K562 (cell line): ENCODE measurements around the gene STUM. TPM values are rescaled to one million over a fixed set of nuclear protein-coding genes. Genes with fewer than 3 reads are reported as not detected.

Experiments used
- CREM ChIP-seq: IDR thresholded peaks from 2 replicates; pipeline ENCODE4 v1.6.1; 2014; ENCODE audit warnings: antibody characterized with exemption, low read depth
- FOSL1 ChIP-seq: fragments of 200-800 bp; sonication (Bioruptor generic); conservative IDR thresholded peaks from 2 replicates; pipeline ENCODE4 v1.6.1; 2016; ENCODE audit warnings: missing genetic modification characterization, missing compliant biosample characterization
- GABPB2 ChIP-seq: fragments of 250-450 bp; sonication (Bioruptor Pico); conservative IDR thresholded peaks from 2 replicates; pipeline ENCODE4 v1.5.1; 2021; ENCODE audit warnings: mild to moderate bottlenecking
- ID3 ChIP-seq, 2 experiments: fragments of 250-450 bp in 1 of 2; fragments of 450-650 bp in 1 of 2; sonication (Bioruptor Pico) in 1 of 2; IDR thresholded peaks; 2 replicates each; pipeline versions ENCODE4 v1.6.1 to v1.8.0; 2016 to 2021; ENCODE audit warnings: mild to moderate bottlenecking in 2 of 2, moderate library complexity in 2 of 2, missing compliant biosample characterization in 1 of 2, missing genetic modification characterization in 1 of 2
- JUN ChIP-seq, 2 experiments: sonication (generic) in 1 of 2; formaldehyde crosslinking in 1 of 2; IDR thresholded peaks; 2 replicates each; pipeline versions ENCODE4 v1.6.1 to v1.8.0; 2012 to 2022; ENCODE audit warnings: borderline replicate concordance in 2 of 2, mild to moderate bottlenecking in 2 of 2, improper control_type of control experiment in 1 of 2, low read depth in 1 of 2, low read length in 1 of 2, missing genetic modification reagents in 1 of 2
- KDM4B ChIP-seq, 2 experiments: fragments of 450-650 bp in 1 of 2; sonication (generic) in 1 of 2; IDR thresholded peaks; 2 replicates each; pipeline ENCODE4 v1.6.1; 2016 to 2017; ENCODE audit warnings: borderline replicate concordance in 2 of 2, antibody characterized with exemption in 1 of 2, low read depth in 1 of 2, mild to moderate bottlenecking in 1 of 2
- KLF10 ChIP-seq: fragments of 250-450 bp; sonication (Bioruptor Pico); IDR thresholded peaks from 2 replicates; pipeline ENCODE4 v1.6.1; 2021; ENCODE audit warnings: matching md5 sums
- L3MBTL2 ChIP-seq: fragments of 450-650 bp; IDR thresholded peaks from 2 replicates; pipeline ENCODE4 v1.6.1; 2016; ENCODE audit warnings: mild to moderate bottlenecking, moderate library complexity
- LCOR ChIP-seq: sonication (generic); formaldehyde crosslinking; IDR thresholded peaks from 2 replicates; pipeline ENCODE4 v1.8.0; 2022; ENCODE audit warnings: mild to moderate bottlenecking, missing genetic modification reagents
- MYNN ChIP-seq, 2 experiments: sonication (generic); formaldehyde crosslinking in 1 of 2; IDR thresholded peaks; 2 replicates each; pipeline versions ENCODE4 v1.5.0 to v1.6.1; 2016 to 2020; ENCODE audit warnings: antibody characterized with exemption in 1 of 2, missing genetic modification reagents in 1 of 2
- RAD21 ChIP-seq, 2 experiments: fragments of 250-450 bp in 1 of 2; fragments of 450-650 bp in 1 of 2; sonication (Bioruptor Pico) in 1 of 2; formaldehyde crosslinking in 1 of 2; IDR thresholded peaks in 1 of 2; conservative IDR thresholded peaks in 1 of 2; 2 replicates each; pipeline versions ENCODE4 v1.4.0 to v1.8.0; 2020 to 2022; ENCODE audit warnings: mild to moderate bottlenecking in 2 of 2, moderate library complexity in 1 of 2
- RAD51 ChIP-seq: fragments of 450-650 bp; IDR thresholded peaks from 2 replicates; pipeline ENCODE4 v1.7.1; 2016; ENCODE audit warnings: low read depth, mild to moderate bottlenecking, borderline replicate concordance
- RNF2 ChIP-seq: sonication (generic); IDR thresholded peaks from 2 replicates; pipeline ENCODE4 v1.6.1; 2016
- SRF ChIP-seq, 2 experiments: fragments of 250-450, 450-650 bp in 1 of 2; sonication (Bioruptor Pico) in 1 of 2; sonication (generic) in 1 of 2; formaldehyde crosslinking; IDR thresholded peaks; 2 replicates each; pipeline versions ENCODE4 v1.5.0 to v1.5.1; 2020 to 2022; ENCODE audit warnings: mild to moderate bottlenecking in 1 of 2, missing genetic modification reagents in 1 of 2
- TEAD4 ChIP-seq, 2 experiments: sonication (generic) in 1 of 2; formaldehyde crosslinking in 1 of 2; IDR thresholded peaks; 2 replicates each; pipeline versions ENCODE4 v1.6.1 to v1.8.0; 2012 to 2022; ENCODE audit warnings: borderline replicate concordance in 1 of 2, inconsistent platforms in 1 of 2, low read length in 1 of 2, mild to moderate bottlenecking in 1 of 2, missing genetic modification reagents in 1 of 2
- USF2 ChIP-seq: sonication (generic); formaldehyde crosslinking; IDR thresholded peaks from 2 replicates; pipeline ENCODE4 v1.5.0; 2020; ENCODE audit warnings: missing genetic modification reagents
- ZKSCAN8 ChIP-seq: fragments of 200-800 bp; sonication (Bioruptor generic); IDR thresholded peaks from 2 replicates; pipeline ENCODE4 v1.6.1; 2016; ENCODE audit warnings: missing genetic modification characterization, missing compliant biosample characterization
- ZNF408 ChIP-seq: fragments of 250-450 bp; sonication (Bioruptor Pico); IDR thresholded peaks from 2 replicates; pipeline ENCODE4 v1.4.0; 2020; ENCODE audit warnings: low read depth, mild to moderate bottlenecking, moderate library complexity
- polyA plus RNA-seq, 8 experiments: library from polyadenylated mRNA; depleted of rRNA in 4 of 8; stranded (reverse) in 5 of 8; unstranded in 3 of 8; fragments of >200 nt; fragmentation: Nextera tagmentation in 2 of 8; fragmentation: Illumina TruSeq in 1 of 8; extraction: Ambion mirVana in 2 of 8; extraction: Trizol in 1 of 8; gene quantifications; 2 replicates each; pipeline versions ENCODE4 v1.2.1 to v1.2.3, GENCODE V29; 2011 to 2014; ENCODE audit warnings: inconsistent platforms in 1 of 8, missing spikeins in 1 of 8
- total RNA-seq, 7 experiments: library from RNA; depleted of rRNA in 6 of 7; stranded (reverse); fragments of >200 nt in 6 of 7; fragmentation: Illumina TruSeq in 2 of 7; extraction: Trizol in 2 of 7; gene quantifications; 2 replicates each; pipeline versions ENCODE4 v1.2.1 to v1.2.3, GENCODE V29; 2011 to 2021; ENCODE audit warnings: low replicate concordance in 1 of 7
- TF ChIP-seq, protein P1 (sequence below): sonication (generic); formaldehyde crosslinking; IDR thresholded peaks from 2 replicates; pipeline ENCODE4 v1.8.1; 2023; ENCODE audit warnings: mild to moderate bottlenecking, missing genetic modification reagents, moderate library complexity
- TF ChIP-seq, protein P2 (sequence below): sonication (generic); formaldehyde crosslinking; IDR thresholded peaks from 2 replicates; pipeline ENCODE4 v1.8.1; 2022; ENCODE audit warnings: missing genetic modification reagents
- TF ChIP-seq, protein P3 (sequence below), 2 experiments: fragments of 450-650 bp; conservative IDR thresholded peaks; 2 replicates each; pipeline ENCODE4 v1.6.1; 2017; ENCODE audit warnings: mild to moderate bottlenecking in 2 of 2, moderate library complexity in 2 of 2

Gene STUM
- total and polyA plus RNA-seq, 9 of the 15 experiments (the other 6 are each of a cell fraction or from before 2014, with no cell fraction given): not detected

DNA sequence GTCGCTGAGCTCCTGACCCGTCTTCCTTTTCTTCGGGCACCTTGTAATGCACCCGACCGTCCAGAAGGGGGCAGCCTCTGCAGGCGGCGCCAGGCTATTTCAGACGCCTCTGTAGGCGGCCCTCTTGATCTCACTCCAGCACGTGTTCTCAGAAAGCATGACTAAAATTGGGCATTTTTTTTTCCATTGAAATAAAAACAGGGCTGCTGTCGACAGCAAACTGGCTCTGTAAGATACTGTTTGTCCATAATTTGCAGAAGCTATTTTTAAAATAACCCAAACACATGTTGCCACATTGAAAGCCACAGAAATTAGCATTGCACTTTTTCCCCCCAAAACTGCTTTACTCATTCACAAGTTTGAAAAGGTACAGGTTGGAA, 78.0 kb downstream of the STUM start (continued):
- TF ChIP-seq USF2 (CRISPR knock-in tag) (peak; percentile 74), GABPB2 (CRISPR knock-in tag) (no peak), SRF (CRISPR knock-in tag; IDR thresholded peaks at IDR 0.05) (peak in 1 of 2 experiments; percentile 53; a peak in 1 of 4 replicates), KDM4B (IDR thresholded peaks at IDR 0.05; ENCODE audit: borderline replicate concordance in 2 of 2, low read depth in 1 of 2) (no peak), RAD21 (CRISPR knock-in tag; conservative IDR thresholded peaks at IDR 0.05 in 1 of 2, IDR thresholded peaks at IDR 0.05 in 1 of 2) (peak; percentile 60 to 80), ZNF408 (no peak), RNF2 (no peak), CREM (peak; percentile 35; the same call in 1 of the 2 replicates), FOSL1 (tag) (no peak), KLF10 (CRISPR knock-in tag) (no peak), JUN (IDR thresholded peaks at IDR 0.05; ENCODE audit: borderline replicate concordance, low read depth, low read length) (peak; percentile 34; the same call in 1 of the 2 replicates), JUN (CRISPR knock-in tag; IDR thresholded peaks at IDR 0.05; ENCODE audit: borderline replicate concordance) (no peak), ID3 (CRISPR knock-in tag; IDR thresholded peaks at IDR 0.05) (no peak), ID3 (tag; IDR thresholded peaks at IDR 0.05) (no peak), L3MBTL2 (peak; percentile 99), MYNN (IDR thresholded peaks at IDR 0.05) (no peak), MYNN (CRISPR knock-in tag; IDR thresholded peaks at IDR 0.05) (no peak), TEAD4 (IDR thresholded peaks at IDR 0.05; ENCODE audit: low read length) (peak; percentile 35; the same call in 1 of the 2 replicates), TEAD4 (CRISPR knock-in tag; IDR thresholded peaks at IDR 0.05; ENCODE audit: borderline replicate concordance) (no peak), ZKSCAN8 (no peak), LCOR (peak; percentile 62; the same call in 1 of the 2 replicates), RAD51 (peak; percentile 41)
- TF ChIP-seq, protein P1, sequence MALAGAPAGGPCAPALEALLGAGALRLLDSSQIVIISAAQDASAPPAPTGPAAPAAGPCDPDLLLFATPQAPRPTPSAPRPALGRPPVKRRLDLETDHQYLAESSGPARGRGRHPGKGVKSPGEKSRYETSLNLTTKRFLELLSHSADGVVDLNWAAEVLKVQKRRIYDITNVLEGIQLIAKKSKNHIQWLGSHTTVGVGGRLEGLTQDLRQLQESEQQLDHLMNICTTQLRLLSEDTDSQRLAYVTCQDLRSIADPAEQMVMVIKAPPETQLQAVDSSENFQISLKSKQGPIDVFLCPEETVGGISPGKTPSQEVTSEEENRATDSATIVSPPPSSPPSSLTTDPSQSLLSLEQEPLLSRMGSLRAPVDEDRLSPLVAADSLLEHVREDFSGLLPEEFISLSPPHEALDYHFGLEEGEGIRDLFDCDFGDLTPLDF (CRISPR knock-in tag): 0 out of 2 replicates have a peak, but pooled peaks have one; percentile 25
- TF ChIP-seq, protein P2, sequence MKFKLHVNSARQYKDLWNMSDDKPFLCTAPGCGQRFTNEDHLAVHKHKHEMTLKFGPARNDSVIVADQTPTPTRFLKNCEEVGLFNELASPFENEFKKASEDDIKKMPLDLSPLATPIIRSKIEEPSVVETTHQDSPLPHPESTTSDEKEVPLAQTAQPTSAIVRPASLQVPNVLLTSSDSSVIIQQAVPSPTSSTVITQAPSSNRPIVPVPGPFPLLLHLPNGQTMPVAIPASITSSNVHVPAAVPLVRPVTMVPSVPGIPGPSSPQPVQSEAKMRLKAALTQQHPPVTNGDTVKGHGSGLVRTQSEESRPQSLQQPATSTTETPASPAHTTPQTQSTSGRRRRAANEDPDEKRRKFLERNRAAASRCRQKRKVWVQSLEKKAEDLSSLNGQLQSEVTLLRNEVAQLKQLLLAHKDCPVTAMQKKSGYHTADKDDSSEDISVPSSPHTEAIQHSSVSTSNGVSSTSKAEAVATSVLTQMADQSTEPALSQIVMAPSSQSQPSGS (CRISPR knock-in tag): no peak
- TF ChIP-seq, protein P3, sequence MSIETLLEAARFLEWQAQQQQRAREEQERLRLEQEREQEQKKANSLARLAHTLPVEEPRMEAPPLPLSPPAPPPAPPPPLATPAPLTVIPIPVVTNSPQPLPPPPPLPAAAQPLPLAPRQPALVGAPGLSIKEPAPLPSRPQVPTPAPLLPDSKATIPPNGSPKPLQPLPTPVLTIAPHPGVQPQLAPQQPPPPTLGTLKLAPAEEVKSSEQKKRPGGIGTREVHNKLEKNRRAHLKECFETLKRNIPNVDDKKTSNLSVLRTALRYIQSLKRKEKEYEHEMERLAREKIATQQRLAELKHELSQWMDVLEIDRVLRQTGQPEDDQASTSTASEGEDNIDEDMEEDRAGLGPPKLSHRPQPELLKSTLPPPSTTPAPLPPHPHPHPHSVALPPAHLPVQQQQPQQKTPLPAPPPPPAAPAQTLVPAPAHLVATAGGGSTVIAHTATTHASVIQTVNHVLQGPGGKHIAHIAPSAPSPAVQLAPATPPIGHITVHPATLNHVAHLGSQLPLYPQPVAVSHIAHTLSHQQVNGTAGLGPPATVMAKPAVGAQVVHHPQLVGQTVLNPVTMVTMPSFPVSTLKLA (conservative IDR thresholded peaks at IDR 0.05): peak in 1 of 2 experiments; percentile 83; a peak in 2 of 4 replicates
